Spleen (tissue), 7 donors: Measurements from ENCODE around the gene XPNPEP2.

Experiments
- POLR2A ChIP-seq, 3 donors: fragments of 450-650 bp; IDR thresholded peaks; one replicate each; pipeline ENCODE4 v1.5.1; 2017; ENCODE audit warnings: antibody characterized with exemption in 3 of 3, mild to moderate bottlenecking in 1 of 3
- POLR2AphosphoS5 ChIP-seq, 3 donors: sonication (generic); formaldehyde crosslinking; IDR thresholded peaks; one replicate each; pipeline ENCODE4 v1.5.1; 2017; ENCODE audit warnings: antibody characterized with exemption in 3 of 3
- TF ChIP-seq, protein P1 (sequence below), 11 experiments: fragments of 200-600 bp in 7 of 11; fragments of 450-650 bp in 4 of 11; sonication (generic) in 4 of 11; IDR thresholded peaks in 8 of 11; conservative IDR thresholded peaks in 3 of 11; 1 replicate in 7 of 11; 2 replicates in 4 of 11; pipeline versions ENCODE4 v1.4.0 to v1.8.0; 2016 to 2021; ENCODE audit warnings: antibody characterized with exemption in 11 of 11, inconsistent platforms in 4 of 11, mild to moderate bottlenecking in 1 of 11
- donor health status: DM: no; HTN: no; CAD: no; lungs with moderate emphysema.
- donor health status: DM: no; HTN: no; CAD: no.
- donor health status: DM: no; HTN: no; CAD: no.

DNA sequence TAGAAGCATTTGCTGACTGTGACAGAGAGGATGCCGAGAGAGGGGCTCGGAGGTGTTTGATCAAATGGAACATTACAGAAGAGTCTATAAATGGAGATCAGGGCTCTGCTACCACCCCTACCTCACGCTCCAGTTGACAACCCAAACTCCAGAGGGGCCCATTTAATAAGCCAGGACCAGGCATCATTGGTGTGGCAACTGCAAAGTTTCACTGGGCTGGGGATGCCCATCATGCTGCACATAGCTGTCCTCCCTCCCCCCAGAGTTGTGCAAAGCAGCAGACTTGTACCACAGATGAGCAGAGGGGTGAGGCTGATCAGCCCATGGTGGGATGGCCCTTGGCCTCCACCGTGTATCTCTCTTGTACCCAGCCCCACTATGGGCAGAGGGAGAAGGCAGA lies 38.2 kb upstream of the XPNPEP2 start:
- TF ChIP-seq POLR2A (IDR thresholded peaks at IDR 0.05) = no peak
- TF ChIP-seq, protein P1, sequence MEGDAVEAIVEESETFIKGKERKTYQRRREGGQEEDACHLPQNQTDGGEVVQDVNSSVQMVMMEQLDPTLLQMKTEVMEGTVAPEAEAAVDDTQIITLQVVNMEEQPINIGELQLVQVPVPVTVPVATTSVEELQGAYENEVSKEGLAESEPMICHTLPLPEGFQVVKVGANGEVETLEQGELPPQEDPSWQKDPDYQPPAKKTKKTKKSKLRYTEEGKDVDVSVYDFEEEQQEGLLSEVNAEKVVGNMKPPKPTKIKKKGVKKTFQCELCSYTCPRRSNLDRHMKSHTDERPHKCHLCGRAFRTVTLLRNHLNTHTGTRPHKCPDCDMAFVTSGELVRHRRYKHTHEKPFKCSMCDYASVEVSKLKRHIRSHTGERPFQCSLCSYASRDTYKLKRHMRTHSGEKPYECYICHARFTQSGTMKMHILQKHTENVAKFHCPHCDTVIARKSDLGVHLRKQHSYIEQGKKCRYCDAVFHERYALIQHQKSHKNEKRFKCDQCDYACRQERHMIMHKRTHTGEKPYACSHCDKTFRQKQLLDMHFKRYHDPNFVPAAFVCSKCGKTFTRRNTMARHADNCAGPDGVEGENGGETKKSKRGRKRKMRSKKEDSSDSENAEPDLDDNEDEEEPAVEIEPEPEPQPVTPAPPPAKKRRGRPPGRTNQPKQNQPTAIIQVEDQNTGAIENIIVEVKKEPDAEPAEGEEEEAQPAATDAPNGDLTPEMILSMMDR (IDR thresholded peaks at IDR 0.05 in 8 of 11, conservative IDR thresholded peaks at IDR 0.05 in 3 of 11) = no peak
- TF ChIP-seq POLR2AphosphoS5 (IDR thresholded peaks at IDR 0.05) = no peak
